C4-2B (cell line): ENCODE measurements around the gene LRRC18.

Experiments
- ZFX ChIP-seq: fragments of 450-650 bp; IDR thresholded peaks from 2 replicates; pipeline ENCODE4 v1.6.1; 2017
- TF ChIP-seq, protein P1 (sequence below): fragments of 450-650 bp; conservative IDR thresholded peaks from 2 replicates; pipeline ENCODE4 v1.5.1; 2017; ENCODE audit warnings: mild to moderate bottlenecking

DNA sequence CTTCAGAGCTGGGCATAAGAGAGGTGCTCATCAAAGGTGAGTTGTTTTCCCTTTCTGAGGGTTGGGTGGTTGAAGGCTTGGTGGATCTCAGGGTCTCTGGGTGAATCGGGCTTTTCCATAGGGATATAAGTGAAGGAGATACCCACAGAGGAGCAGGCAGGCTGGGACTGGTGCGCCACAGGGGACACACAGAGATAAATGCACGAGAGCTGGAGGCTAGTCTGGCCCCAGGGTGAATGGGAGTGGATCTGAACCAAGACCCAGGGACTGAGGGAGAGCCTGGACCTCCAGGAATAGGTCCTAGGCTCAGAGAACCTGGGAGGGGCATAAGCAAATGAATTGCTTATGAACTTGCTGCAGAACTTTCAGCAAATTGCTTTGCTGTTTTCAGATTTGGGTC, 61.5 kb downstream of the LRRC18 start:
- TF ChIP-seq, protein P1, sequence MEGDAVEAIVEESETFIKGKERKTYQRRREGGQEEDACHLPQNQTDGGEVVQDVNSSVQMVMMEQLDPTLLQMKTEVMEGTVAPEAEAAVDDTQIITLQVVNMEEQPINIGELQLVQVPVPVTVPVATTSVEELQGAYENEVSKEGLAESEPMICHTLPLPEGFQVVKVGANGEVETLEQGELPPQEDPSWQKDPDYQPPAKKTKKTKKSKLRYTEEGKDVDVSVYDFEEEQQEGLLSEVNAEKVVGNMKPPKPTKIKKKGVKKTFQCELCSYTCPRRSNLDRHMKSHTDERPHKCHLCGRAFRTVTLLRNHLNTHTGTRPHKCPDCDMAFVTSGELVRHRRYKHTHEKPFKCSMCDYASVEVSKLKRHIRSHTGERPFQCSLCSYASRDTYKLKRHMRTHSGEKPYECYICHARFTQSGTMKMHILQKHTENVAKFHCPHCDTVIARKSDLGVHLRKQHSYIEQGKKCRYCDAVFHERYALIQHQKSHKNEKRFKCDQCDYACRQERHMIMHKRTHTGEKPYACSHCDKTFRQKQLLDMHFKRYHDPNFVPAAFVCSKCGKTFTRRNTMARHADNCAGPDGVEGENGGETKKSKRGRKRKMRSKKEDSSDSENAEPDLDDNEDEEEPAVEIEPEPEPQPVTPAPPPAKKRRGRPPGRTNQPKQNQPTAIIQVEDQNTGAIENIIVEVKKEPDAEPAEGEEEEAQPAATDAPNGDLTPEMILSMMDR: no peak
- TF ChIP-seq ZFX: no peak
